GM19193 (cell line): Measurements from ENCODE around the gene GREM1.

Experiments
- POLR2A ChIP-seq: IDR thresholded peaks from 4 replicates; pipeline ENCODE4 v1.6.1; 2011; ENCODE audit not compliant: insufficient read depth, insufficient read length; ENCODE audit errors: extremely low read depth

GREM1 gene

DNA sequence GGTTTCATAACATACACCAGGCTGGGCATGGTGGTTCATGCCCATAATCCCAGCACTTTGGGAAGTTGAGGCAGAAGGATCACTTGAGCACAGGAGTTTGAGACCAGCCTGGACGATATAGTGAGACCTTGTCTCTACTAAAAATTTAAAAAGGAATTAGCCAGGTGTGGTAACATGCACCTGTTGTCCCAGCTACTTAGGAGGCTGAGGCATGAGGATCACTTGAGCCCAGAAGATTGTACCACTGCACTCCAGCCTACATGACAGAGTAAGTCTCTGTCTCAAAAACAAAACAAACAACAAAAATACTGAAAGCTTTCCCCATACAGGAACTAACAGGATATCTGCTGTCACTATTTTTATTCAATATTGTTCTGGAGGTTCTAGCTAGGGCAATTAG, 20.9 kb downstream of the GREM1 start:
- no peak for TF ChIP-seq POLR2A

DNA sequence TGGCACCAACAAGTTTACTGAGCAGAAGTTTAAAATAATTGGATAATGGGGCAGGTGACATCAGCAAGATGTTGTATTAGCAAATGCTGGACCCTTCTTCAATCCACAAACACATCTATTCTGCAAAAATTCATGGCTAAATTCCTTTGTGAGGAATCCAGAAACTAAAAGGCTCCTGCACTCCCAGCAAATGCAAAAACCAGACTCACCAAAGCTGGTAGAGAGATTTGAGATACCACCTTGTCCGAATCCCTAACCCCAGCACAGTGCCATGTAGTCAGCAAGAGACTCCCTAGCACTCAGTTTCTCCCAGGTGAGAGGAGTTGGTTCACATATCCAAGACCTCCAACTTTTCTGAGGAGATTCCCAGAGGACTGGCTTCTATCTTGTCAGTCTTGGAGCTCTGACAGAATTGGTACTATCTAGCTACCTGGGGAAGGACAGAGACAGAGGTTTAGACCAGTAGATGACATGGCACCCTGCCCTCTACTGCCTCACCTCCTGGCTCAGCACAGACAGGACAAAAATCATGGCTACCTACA, 21.8 kb downstream of the GREM1 start:
- TF ChIP-seq POLR2A, result no peak

DNA sequence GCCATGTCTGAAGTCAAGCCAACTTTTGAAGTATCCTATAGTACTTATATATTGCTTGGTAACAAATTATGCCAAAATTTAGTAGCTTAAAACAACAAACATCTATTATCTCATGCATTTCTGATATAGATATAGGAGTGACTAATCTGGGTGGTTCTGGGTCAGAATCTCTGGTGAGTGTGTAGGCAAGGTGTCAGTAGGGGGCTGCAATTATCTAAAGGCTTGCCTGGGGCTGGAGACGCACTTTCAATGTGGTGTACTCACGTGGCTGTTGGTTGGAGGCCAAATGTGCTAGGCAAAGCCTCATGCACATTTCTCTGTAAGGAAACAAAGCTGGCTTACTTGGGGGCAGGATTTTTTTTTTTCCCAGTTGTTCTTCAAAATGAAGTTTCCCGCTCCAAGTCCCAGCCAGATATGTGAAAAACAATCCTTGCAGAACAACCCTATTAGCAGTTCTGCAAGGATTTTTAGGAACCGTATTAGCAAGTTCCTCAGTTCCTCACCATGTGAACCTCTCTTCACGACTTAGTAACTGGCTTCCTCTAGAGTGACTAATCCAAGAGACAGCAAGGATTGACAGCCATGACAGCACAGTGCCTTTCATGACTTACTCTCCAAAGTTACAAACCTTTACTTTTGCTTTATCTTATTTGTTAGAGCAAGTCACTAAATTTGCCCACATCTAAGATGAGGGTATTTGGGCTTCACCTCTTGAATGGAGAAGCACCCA, 25.8 kb downstream of the GREM1 start:
- TF ChIP-seq POLR2A, result no peak

- TF ChIP-seq POLR2A, result no peak
Measured at GRCh38 chr15:32746116-32746857, 28.5 kb downstream of the GREM1 start.

GRCh38 chr15:32747921-32748342, 30.1 kb downstream of the GREM1 start:
- TF ChIP-seq POLR2A, result no peak

DNA sequence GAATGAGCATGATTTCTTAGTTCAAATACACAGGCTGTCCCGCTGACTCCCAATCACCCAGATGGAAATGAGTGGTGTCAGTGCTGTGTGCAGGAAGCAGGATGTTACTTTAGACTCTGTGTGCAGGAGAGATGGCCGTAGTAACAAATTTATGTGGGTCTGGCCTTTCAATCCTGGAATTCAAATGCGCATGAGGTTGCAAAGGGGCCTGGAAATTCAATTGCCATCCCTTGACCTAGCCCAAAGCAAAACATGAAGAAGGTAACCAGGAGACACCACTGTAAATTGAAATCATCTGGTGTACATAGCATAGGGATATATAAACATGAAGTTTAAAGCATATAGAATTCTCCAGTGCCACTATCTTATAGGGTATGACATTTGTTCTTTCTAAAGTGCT, 33.2 kb downstream of the GREM1 start:
- no peak for TF ChIP-seq POLR2A

- no peak for TF ChIP-seq POLR2A
Measured at GRCh38 chr15:32757426-32757825, 39.6 kb downstream of the GREM1 start.

GRCh38 chr15:32763295-32763694, 45.5 kb downstream of the GREM1 start:
- TF ChIP-seq POLR2A, result no peak

- no peak for TF ChIP-seq POLR2A
Measured at GRCh38 chr15:32765236-32765635, 47.4 kb downstream of the GREM1 start.

- no peak for TF ChIP-seq POLR2A
Measured at GRCh38 chr15:32766101-32766500, 48.3 kb downstream of the GREM1 start.

GRCh38 chr15:32767236-32767635, 49.4 kb downstream of the GREM1 start:
- no peak for TF ChIP-seq POLR2A

DNA sequence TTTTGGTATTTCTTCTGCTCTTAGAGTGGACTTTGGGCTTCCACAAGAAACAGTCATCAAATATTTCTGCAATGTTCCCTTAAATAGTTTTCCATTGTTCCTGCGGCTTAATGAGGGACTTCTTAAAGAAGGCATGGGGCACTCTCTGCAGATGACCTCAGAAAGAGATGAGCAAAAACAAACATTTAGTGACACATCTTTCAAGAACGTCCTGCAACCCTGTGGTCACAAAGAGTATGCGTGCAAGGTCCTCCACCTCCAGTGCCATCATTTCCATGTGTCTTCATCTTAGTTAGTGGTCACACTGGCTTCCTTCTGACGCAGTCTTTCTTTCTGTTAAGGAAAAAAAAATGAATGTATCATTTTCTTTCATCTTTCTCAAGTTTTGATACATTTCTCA, 56.2 kb downstream of the GREM1 start:
- no peak for TF ChIP-seq POLR2A

DNA sequence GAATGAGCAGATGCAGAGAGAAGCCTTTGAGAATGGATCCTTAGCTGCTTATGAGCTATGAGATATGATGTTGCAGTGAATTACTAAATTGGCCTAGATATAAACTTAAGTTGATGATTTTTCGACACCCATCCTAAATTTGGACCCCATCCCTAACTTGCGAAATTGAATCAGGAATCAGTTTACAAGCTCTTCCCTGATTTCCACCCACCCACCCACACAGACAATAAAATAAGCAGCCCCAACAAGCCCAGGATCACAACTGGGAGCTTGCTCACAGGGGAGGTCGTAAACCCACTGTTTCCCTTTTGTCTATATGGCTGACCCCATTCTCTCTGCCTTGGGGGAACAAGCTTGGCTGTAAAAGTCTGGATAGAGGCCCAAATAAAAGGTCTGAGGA, 57.3 kb downstream of the GREM1 start:
- TF ChIP-seq POLR2A, result no peak

DNA sequence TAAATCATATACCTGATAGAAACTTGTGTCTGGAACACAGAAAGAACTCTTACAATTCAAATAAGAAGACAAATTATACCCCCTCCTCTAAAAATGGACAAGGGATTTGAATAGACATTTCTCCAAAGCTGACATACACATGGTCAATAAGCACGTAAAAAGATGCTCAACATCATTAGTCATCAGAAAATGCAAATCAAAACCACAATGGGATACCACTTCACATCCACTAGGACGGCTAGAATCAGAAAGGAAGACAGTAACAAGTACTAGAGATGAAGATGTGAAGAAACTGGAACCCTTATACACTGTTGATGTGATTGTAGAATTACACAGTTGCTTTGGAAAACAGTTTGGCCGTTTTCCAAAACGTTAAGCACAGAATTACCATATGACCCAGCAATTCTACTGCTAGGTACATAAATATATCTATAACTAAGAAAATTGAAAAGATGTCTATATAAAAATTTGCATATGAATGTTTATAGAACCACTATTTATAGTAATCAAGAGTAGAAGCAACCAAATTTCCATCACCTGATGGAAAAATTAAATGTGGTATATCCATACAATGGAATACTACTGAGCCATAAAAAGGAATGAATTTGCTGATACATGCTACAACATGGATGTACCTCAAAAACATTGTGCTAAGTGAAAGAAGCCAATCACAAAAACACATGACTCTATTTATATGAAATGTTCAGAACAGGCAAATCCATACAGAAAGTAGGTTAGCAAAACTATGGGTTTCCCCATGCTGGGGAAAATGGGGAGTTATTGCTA, 60.8 kb downstream of the GREM1 start:
- no peak for TF ChIP-seq POLR2A

DNA sequence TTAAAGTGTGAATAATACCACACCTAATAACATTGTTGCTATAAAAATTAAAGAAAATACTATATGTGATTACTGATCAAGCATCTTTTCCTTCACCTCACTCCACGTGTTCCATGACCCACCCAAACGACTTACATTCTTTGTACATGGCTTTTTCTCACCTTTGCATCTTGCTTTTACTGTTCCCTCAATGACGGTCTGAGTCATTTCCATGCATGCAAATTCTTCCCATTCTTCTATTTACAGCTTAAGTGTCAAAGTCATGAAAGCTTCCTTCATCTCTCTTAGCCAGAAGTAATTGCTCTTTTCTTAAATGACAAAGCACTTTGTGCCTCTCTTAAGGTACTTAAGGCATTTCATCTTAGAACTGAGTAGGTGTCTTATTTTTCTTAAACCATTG, 64.0 kb downstream of the GREM1 start:
- TF ChIP-seq POLR2A, result no peak
